GM12872 (cell line): ENCODE data around the gene AGAP2.

Source experiments
- TF ChIP-seq, protein P1 (sequence below): IDR thresholded peaks from 3 replicates; pipeline ENCODE4 v1.5.1; 2011; ENCODE audit warnings: low read depth, mild to moderate bottlenecking, low read length, moderate library complexity; ENCODE audit not compliant: insufficient read depth

Gene AGAP2

DNA sequence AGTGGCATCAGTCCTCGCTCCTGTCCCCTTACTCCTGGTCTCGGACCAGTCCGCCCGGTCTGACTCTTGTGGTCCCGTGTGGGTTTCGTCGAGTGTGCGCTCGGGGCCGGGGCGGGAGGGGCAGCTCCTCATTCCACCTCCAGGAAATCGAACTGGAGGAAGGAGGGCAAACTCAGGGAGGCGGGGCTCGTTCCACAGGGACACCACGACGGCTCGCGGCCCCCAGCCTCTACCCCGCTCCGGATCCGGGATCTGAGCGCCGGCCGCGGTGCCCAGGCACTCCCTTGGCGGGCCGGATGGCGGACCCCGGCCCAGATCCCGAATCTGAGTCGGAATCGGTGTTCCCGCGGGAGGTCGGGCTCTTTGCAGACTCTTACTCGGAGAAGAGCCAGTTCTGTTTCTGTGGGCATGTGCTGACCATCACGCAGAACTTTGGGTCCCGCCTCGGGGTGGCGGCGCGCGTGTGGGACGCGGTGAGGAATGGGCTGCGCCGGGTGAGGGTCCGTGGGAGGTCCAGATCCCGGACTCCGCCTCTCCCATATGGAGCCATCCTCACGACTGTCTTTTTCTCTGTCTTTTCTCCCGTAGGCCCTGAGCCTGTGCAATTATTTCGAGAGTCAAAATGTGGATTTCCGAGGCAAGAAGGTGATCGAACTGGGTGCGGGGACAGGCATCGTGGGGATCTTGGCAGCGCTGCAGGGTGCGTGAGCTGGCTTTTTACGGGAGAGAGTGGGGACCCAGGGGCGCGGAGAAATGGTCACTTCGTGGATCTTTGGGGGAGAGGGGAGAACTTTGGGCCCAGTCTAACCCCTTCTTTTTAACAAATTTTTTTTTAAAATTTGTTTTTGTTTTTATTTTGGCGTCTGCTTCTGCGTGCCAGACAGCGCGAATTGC is 34.1 kb upstream of the AGAP2 start, which contains the start of gene EEF1AKMT3:
EEF1AKMT3 (plus strand) TSS at position 186 of the 894 bp plus-strand sequence; CDS start at position 297, 111 bp downstream.
- TF ChIP-seq, protein P1, sequence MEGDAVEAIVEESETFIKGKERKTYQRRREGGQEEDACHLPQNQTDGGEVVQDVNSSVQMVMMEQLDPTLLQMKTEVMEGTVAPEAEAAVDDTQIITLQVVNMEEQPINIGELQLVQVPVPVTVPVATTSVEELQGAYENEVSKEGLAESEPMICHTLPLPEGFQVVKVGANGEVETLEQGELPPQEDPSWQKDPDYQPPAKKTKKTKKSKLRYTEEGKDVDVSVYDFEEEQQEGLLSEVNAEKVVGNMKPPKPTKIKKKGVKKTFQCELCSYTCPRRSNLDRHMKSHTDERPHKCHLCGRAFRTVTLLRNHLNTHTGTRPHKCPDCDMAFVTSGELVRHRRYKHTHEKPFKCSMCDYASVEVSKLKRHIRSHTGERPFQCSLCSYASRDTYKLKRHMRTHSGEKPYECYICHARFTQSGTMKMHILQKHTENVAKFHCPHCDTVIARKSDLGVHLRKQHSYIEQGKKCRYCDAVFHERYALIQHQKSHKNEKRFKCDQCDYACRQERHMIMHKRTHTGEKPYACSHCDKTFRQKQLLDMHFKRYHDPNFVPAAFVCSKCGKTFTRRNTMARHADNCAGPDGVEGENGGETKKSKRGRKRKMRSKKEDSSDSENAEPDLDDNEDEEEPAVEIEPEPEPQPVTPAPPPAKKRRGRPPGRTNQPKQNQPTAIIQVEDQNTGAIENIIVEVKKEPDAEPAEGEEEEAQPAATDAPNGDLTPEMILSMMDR, result no peak

DNA sequence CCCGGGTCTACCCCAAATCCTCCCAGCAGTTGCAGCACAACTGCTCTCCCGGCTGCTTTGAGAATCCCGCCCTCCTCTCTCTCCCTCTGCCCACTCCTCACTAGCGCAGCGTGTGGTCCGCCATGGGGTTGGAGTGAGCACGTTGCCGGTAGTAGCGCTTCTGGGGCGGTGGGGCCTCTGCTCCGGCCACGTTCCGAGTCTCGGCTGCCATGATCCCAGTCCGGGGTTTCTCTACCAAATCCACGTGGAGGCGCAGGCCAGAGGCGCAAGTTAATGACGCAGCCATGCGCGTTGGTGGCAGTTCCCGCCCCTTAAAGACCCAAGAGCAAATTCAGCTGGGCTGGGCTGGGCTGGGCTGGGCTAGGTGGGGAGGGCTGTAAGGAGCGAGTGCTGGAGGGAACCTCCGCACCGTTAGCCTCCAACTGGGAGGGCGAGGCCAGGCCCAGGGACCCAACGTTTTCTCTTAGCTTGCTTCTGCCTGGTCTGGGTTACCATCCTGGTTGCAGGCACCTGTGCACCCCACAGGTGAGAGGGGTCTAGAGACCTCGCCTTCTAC is 33.4 kb upstream of the AGAP2 start, which contains the start of gene METTL1:
METTL1 (minus strand) TSS at position 233 of the 556 bp plus-strand sequence; CDS start at position 211, 22 bp downstream.
- TF ChIP-seq, protein P1, result no peak

DNA sequence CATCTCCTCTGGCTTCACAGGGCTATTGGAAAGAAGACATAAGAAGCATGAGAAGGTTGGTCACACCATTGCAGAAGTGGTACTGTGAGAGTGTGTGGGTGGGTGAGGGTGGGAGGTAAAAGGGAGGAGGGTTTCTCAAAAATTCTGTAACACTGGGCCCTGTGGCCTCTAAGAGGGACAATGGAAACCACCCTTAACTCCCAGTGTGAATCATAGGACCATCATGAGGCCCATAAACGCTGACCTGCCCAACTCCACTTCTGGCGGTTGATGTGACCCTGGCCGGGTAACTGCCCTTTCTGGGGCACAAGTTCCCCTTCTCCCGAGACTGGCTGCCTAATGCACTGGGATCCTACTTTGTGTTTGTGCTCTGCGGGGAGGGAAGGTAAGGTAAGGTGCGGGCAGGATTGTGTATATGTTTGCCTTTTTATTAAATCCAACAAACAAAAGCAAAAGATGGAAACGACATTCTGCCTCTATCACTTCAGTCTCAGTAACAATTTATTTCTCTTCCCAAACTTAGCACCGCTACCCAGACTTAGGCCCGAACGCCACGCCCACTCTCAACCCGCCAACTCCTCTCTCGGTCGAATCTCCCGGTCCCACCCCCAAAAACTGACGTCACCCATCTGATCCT is 32.8 kb upstream of the AGAP2 start:
- TF ChIP-seq, protein P1, result no peak

DNA sequence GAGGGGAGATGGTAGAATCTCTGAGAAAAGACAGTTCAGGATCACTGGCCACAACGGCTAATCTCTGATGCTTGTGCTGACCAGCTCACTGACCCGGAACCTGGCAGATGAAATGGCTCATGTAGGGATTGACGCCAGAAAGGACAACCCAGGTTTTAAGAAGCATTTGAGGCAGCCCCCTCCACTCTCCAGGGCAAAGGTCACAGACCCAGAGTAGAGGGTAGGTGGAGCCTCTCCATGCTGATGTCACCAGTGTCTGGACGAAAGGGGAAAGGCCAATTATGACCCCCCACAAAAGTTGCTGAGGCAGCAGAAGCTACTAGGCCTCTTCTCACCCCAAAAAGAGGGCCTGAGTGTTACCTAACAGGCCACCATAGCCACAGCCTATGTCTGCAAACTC is 32.2 kb upstream of the AGAP2 start:
- TF ChIP-seq, protein P1, result no peak

DNA sequence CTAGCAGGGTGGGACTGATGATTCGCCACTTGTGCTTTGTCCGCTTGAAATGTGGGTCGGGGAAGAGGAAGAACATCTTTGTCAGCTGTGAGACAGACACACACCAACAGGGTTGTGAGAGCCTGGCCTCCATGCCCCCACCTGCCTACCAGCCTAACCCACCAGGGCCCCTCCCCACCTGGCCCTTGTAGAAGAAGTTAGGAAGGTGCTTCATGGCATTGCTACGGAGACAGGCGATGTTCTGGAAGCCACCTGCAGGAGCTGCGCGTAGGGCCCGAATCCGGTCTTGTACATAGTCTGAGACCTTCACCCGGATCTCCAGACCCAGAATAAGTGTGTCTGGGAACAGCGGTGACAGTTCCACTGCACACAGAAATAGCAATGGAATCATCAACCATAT is 31.1 kb upstream of the AGAP2 start:
- TF ChIP-seq, protein P1, result no peak

DNA sequence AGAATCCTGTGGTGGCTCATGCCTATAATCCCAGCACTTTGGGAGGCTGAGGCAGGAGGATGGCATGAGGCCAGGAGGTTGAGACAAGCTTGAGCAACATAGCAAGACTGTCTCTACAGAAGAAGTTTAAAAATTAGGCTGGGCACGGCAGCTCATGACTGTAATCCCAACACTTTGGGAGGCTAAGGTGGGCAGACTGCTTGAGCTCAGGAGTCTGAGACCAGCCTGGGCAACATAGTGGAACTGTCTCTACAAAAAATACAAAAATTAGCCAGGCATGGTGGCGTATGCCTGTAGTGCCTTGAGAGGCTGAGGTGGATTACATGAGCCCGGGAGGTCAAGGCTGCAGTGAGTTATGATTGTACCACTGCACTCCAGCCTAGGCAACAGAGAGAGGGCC is 29.3 kb upstream of the AGAP2 start:
- TF ChIP-seq, protein P1, result no peak

DNA sequence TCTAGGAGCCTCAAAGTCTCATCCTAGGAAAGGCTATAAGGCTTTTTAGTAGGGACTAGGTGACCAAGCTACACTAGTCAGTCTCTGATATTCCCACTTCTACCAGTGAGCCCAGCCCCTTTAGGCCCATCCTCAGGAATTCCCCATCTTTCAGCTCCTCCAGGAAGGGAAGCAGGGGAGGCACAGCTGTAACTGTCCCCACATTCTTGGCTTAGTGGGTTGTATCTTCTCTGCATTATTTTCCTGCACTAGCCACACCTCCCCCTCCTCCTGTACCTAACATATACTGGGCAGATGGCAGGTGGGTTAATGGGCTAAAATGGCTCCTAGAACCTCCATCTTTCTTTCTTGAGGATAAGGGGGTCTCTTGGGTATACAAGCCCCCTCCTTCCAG is 28.8 kb upstream of the AGAP2 start:
- TF ChIP-seq, protein P1, result no peak
